Fibroblast of mammary gland (primary cell): ENCODE data around the gene MRPS9.

ENCODE experiments used
- DNase-seq: peaks from one replicate; pipeline ENCODE4 v3.0.0-alpha.2; 2010; ENCODE audit warnings: low read depth
- H3K4me3 ChIP-seq: 2 replicates; pipeline ENCODE4 v1.5.1; 2011; ENCODE audit warnings: low read depth, mild to moderate bottlenecking, low read length, moderate library complexity; ENCODE audit not compliant: control insufficient read depth
- CTCF ChIP-seq: conservative IDR thresholded peaks from 2 replicates; pipeline ENCODE4 v1.5.1; 2011; ENCODE audit warnings: low read depth, low read length, inconsistent platforms; ENCODE audit not compliant: control insufficient read depth, insufficient read depth

The MRPS9 gene

DNA sequence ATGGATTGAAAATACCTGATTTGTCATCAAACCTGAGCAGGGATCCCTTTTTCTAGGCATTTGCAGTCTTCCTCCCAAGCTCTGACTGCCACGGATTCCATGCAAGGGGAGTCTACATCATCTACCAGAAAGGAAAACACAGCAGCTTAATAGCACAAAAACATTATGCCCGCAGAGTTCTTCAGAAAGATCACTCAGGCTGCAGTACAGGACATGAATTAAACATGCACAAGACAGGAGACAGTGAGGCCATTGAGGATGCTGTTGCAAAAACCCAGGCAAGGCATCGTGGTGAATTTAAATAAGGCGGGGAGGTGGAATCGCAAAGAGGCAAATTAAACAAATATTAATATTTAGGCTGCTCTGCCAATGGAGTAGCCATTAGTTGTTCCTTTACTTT lies 88.5 kb downstream of the MRPS9 start:
- H3K4me3 ChIP-seq: no peak overlapping the region
- DNase-seq: no peak
- TF ChIP-seq CTCF: no peak

- no peak for TF ChIP-seq CTCF
- no peak for DNase-seq
- no peak overlapping the region for H3K4me3 ChIP-seq
These were observed 89.5 kb downstream of the MRPS9 start for GRCh38 chr2:105127289-105127915.

- DNase-seq: no peak
- no peak for TF ChIP-seq CTCF
- no peak overlapping the region for H3K4me3 ChIP-seq
These were observed 91.9 kb downstream of the MRPS9 start for GRCh38 chr2:105129722-105130232.

GRCh38 chr2:105130546-105130945 lies 92.7 kb downstream of the MRPS9 start:
- TF ChIP-seq CTCF: no peak
- no peak overlapping the region for H3K4me3 ChIP-seq
- no peak for DNase-seq

GRCh38 chr2:105134081-105134480 lies 96.2 kb downstream of the MRPS9 start:
- DNase-seq: peak; percentile 10
- no peak overlapping the region for H3K4me3 ChIP-seq
- TF ChIP-seq CTCF: no peak

DNA sequence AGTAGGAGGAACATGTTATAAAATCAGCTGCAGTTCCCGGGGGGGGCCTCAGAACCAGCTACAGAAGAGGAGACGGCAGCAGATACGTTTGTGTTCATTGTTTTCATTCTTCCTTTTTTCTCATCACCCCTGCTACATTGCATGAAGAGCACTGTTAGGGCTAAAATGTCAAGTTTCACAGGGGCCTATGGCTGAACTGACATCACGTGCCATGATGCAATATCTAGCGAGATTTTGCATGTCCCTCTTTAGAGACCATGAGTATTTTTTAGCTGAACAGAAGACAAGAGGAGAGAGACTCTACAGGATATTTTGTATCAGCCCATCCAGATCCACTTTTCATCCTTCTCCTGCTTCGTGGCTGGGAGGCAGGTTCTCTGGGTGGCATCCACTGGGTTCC lies 97.6 kb downstream of the MRPS9 start:
- no peak for TF ChIP-seq CTCF
- no peak for DNase-seq
- H3K4me3 ChIP-seq: no peak overlapping the region

DNA sequence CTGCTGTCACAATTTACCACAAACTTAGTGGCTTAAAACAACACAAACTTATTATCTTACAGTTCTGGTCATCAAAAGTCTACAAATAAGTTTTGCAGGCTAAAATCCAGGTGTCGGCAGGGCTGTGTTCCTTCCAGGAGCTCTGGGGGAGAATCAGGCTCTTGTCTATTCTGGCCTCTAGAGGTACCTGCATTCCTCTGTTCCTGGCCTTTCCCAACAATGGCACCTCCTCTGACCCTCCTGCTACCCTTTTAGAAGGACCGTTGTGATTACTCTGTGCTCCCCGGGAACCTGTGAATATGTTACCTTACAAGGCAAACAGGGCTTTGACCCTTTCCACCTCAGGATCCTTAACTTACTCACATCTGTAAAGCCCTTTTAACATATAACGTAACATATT lies 98.5 kb downstream of the MRPS9 start:
- no peak for TF ChIP-seq CTCF
- no peak overlapping the region for H3K4me3 ChIP-seq
- no peak for DNase-seq
